T-helper 2 cell (primary cell): Measurements from ENCODE around the gene ZNRF1.

ENCODE experiments used
- DNase-seq, 5 experiments: peaks; one replicate each; pipeline versions ENCODE4 v3.0.0 to v3.0.0-alpha.2; 2012 to 2022

Gene ZNRF1

DNA sequence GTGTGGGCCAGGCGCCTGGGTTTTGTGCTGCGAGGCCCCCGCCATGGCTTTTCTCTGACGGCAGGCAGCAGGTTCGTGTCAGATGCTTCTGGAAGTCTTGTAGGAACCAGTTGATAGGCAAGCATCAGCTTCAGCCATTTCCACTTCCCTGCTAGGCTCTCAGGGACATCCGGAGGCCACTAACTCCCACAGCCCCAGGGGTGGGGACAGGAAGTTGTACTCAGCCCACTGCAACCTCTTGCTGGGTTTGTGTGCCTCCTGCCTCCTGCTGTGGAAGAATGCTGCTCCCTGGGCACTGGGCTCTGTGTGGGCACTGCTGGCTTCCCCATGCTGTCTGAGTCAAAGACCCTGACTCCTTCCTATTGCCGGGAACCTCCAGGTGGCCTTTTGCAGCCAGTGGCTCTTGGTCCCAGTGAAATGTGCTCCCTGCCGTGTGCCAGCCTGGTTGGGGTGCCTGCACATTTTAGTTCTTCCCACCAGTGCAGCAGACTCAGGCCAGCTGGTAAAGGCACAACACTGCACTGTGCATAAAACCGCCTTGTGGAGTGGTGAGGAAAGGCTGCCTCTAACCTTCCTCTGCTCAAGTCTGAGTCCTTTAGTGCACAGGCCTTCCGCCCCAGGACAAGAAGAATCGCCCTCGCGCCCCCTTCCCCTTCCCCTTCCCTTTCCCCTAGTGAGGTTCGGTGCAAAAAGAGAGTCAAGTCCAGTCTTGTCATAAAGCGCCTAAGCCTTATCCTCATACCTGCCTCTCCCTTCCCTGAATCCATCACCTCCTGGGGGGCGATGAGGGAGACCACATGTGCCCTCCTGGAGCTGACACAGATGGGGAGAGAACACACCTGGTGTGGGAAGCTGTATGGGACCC lies 101.1 kb downstream of the ZNRF1 start:
- peak in 2 of 5 experiments; percentile 40 to 80 for DNase-seq

DNA sequence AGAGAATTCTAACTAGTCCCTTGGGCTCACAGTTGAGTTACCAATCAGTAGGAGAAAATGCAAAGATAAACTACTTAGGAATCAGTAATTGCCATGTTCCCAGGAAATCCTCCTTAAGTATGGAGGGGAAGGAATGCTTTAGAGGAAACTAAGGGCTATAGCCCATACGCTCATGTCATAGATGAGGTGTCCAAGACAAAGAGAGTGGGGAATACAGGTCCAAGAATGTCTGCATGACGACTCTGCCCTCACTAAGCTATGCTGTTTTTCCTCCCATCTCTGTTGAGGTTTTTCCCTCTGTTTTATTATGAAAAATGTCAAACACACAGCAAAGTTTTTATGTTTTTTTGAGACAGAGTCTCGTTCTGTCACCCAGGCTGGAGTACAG lies 101.8 kb downstream of the ZNRF1 start:
- no peak for DNase-seq

DNA sequence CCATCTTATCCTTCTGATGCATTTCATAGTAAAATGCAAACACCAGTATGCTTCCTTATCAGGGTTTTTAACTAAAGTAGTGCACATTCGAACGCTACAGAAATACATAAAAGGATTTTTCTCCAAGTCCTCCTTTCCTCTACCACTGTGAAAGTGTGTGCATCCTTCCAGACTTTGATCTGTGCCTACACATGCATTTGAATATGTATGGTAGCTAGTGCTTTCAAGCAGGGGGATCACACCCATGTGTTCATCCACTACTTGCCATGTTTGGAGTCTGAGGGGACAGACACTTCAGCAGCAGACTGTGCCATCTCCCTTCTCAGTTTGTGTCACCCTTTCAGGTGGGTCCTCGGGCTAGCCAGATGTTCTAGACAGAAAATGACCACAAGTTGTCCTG lies 102.8 kb downstream of the ZNRF1 start:
- no peak for DNase-seq

DNA sequence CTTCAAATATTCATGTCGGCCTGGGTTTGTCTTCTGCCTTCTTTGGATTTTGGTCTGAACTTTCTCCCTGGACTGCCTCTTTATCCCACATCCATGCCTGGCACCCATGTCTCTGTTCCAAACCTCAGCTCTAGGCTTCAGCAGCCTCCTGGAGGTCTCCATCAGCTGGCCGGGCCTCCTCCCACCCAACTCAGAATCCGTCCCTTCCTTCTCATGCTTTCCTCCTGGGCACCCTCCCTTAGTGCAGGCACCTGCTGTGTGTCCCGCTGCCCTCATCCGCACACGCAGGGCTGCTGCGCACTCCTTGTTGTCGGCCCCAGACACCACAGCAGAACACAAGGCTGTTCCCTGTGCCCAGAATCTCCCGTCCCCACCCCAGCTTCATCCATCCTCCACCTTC lies 103.8 kb downstream of the ZNRF1 start:
- no peak for DNase-seq

DNA sequence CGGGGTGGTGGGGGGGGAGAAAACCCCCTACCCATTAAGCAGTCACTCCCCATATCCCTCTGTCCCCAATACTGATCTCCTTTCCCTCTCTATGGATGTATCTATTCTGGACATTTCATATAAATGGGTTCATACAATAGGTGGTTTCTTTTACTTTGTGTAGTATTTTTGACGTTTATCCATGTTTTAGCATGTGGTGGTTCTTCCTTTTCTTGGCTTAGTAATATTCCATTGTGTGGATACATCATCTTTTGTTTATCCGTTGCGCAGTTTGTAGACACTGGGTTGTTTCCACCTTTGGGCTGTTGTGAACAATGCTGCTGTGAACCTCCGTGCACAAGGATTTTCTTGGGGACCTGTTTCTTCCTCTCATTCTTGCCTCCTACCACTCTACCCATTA lies 105.2 kb downstream of the ZNRF1 start:
- no peak for DNase-seq

DNA sequence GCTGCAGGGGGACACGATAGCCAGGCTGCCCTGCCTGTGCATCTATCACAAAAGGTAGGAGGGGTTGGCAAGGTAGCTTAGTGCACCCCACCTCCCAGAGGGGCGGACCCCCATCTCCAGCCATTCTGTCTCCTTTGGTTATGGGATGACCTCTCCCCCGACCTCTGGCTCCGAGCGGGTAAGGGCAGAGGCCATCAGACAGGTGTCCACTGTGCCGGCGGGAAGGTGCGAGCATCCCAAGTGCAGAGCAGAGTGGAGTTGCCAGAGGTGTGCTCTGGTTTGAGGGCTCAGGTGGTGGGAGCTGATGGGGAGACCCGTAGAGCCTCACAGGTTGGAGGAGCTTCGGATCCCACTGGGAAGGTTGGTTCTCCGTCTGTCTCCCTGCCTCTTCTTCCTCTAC lies 106.0 kb downstream of the ZNRF1 start:
- no peak for DNase-seq

DNA sequence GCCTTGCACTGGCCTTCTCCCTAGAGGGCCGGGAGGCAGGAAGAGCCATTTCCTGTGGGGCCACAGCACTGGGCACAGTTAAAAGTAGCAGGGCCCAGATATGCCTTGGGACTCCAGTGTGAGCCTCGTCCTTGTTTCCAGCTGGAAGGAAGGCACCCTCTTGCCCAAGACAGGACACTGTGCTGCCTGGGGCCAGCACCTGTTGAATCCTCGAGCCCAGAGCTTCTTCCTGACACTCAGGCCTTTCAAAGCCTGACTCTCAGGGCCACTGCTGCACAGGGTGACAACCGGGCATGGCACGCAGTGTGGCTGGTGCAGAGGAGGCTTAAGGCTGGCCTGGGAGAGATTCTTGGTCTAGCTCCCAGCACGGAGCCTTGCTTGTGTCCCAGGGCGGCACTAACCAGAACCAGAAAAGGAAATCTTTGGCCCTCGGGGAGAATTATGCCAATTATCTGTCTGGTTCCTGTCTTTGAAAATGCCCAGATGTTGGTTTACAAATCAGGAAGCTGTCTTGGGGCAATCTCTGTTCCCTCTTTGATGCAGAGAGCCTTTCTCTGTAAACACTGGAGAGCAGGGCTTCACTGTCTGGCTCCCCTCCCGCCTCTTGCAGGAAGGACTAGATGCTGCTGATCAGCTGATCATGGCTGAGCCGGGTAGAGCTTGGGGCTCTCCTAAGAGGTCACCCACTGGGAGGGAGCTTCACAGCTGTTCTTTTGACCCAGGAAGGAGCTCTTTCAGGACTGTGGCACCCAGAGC lies 106.7 kb downstream of the ZNRF1 start:
- DNase-seq: no peak

DNA sequence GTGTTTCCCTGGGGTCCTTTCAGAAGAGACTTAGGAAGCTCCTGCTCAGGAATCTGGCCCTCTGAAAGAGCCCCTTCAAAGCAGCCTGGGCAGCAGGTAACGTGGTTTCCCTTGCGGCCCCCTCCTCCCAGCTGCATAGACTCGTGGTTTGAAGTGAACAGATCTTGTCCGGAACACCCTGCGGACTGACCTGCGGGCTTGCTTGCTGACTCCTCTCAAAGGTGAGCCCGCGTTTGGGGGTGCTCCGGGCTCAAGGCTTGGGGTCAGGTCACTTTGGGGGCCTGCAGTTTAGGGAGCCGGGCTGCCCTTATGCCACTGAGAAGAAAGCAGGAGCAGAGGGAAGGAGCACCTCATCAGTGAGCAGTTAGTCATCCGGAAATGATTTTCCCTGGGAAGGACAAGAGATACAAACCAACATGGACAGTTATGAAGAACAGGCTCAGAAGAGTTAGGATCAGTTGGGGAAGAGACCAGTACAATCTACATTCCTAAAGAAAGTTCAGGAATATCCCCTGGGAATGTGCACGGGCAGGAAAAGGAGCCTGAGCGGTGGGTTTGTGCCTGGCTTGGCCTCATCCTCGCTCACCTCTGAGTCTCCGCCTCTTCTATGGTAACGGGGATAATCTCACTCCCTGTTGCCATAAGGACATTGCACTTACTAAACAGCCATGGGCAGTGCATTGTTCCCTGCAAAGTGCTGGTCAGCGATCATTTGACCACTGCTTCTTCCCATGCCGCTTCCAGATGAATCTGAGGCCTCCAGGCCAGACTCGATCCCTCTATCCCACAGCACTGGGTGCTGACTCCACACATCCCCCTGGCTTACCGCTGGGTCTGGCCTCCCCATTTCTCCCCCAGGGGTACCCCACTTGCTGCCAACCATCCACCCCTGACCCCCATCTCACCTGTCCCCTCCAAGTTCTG lies 107.8 kb downstream of the ZNRF1 start:
- DNase-seq: no peak

DNA sequence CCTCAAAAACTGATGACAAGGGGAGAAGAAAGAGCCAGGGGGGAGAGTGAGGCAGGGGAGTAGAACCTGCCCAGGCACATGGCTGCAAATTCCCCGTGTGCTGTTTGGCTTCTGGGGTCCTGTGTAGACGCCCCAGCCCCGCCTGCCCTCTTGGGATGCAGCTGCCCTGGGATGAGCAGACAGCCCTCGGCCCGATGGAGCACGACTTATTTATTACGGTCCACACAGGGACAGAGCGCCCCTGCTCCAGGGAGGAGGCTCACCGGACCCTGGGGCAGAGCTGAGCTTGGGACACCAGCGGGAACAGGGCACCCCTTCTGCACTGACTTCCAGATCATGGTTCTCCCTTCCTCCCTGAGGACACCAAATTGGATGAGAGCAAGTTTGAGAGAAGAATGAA lies 108.7 kb downstream of the ZNRF1 start:
- no peak for DNase-seq

DNA sequence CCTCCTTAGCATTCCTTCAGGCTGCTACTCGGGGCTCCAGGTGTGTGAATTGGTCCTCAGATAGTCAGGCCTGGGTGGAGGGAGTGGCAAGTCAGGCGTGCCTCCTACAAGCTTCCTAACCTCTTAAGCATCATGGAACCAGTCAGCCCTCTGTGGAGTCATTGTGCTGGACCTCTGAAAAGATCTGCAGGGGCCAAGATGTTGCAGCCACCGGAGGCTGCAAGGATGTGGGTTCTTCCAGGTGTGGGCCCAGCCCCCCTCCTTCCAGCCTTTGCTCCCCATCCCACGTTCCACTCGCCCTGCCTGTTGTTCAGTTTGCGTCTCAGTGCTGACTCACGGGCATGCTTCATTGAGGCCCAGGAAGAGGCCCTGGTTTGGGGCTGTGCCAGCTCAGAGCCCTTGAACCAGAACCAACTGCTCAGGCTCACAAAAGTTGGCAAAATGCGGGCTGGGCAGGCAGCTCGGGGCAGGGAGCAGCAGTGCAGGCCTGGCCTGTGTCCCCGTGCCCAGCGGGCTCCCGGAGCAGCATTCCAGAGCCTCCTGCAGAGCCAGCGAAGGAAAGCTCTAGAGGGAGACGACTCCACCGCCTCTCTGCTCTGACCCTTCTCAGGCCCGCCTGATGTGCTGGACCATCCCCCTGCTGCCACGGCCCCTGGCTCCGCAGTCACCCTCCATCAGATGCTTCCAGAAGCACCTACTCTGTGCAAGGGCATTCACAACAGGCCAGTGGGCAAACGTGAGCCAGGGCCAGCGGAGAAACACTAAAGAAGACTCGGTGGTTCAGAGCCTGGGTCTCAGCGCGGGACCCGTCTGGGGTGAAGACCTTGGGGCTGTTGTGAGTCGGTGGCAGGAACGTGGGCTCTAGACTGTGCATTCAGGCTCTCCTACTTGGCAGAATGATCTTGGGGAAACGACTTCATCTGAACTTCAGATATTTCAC lies 110.2 kb downstream of the ZNRF1 start:
- peak in 4 of 5 experiments; percentile 37 to 84 (median 60) for DNase-seq

DNA sequence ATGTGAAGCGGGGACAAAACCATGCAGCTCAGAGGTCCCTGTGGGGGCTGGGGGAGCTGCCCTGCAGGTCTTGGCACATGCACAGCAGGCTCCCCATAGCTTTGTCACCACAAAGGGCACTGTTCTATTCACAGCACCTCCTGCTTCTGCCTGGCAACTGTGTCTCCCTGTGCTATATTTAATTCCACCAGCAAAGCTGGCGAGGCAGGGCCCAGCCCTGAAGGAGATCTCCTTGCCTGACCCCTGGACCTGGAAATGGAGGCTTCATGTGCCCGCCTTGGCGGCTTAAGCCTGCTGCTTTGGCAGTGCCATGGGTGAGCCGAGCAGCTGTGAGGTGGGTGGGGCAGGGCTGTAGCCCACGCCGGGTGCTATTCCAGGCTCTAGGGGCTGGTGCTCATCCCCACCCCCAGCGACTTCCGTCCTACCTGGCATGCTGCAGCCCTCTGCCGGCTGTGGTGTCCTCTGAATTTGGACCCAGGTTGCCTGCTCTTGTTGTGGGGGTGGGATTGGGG lies 111.0 kb downstream of the ZNRF1 start:
- peak in 1 of 5 experiments; percentile 61 for DNase-seq

DNA sequence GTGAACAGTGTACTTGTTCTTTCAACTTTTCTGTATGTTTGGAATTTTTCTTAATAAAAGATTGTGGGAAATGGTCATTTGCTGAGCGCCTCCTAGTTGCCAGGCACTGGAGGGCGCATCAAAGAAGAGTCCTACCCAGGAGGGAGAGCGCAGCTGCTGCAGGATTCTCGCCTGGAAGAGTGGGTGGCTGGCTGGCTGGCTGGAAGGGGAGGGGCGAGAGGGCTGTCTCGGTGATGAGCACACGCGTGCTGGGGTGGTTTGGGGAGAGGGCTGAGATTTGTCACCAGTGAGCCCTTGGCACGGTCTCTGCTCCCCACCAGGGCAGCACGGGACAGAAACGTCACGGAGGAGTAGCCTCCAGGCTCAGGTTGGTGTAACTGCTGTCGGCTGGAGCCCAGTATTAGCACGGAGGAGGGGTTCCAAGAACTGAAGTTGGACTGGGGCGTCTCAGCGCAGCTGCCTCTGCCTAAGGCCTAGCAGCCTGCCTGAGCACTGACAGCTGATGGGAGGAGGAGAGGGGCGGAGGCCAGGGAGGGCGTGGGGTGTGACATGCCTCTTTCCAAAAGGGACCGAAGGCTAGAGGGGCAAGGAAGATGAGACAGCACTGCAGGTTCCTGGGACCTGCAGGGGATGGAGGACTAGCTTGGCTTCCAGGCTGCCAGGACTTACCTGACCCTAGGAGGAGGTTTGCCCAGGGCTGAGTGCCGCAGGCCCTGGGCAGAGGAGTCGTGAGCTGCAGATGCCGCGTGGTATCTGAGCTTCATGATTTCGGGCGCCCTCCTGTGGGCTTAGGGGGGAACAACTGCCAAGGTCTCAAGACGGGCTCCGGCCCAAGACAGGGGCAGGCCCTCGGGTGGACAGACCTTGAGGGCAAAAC lies 112.1 kb downstream of the ZNRF1 start:
- DNase-seq: peak; percentile 56 to 84 (median 69)

DNA sequence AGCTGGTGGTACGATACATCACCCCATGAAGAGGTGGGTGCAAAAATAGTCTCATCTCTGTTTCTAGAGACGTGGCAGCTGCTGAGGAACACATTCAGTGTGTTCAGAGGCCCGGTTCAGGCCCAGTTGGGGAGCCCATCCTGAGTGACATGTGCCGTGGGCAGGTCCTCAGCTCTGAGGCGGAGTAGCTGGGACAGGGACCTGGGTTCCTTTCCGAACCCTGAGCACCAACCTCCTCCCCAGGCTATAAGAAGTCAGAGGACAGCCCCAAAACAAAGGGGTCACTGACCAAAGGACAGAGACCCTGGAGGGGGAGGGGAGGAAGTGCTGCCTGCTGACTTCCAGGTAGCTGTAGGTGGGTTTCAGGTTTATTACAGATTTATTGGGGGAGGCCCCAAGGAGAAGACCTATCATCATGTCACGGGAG lies 112.7 kb downstream of the ZNRF1 start:
- DNase-seq: no peak

DNA sequence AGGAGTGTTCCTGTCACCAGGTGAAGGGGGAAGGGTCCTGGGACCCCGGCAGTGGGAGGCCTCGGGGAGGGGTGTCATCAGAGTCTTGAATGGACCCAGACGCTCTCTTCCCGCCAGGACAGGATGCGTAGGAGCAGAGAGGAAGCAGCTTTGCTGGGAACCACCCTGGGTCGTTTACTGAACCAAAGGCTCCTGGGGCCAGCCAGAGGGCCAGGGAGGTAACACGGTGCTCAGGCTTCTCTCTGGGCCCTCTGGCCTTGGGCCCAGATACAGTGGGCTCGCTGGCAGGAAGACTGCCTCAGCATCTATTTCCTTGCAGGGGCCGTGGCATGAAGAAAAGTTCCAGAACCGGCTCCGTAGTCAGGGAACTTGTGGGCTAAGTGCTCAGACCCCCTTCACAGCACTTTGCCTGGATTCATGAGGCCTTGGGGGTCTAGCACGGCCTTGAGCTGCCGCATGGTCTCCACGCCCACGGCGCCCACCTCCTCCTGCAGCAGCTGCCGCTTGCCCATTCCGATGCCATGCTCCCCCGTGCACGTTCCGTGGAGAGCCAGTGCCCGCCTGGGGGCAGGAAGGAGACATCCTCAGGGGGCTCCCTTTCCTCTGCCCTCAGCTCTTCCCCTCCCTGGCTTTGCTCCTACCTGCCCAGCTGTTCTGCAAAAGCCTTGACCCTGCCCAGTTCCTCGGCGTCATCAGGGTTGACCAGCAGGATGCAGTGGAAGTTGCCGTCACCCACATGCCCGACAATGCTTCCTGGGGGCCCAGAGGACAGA lies 113.3 kb downstream of the ZNRF1 start:
- no peak for DNase-seq

DNA sequence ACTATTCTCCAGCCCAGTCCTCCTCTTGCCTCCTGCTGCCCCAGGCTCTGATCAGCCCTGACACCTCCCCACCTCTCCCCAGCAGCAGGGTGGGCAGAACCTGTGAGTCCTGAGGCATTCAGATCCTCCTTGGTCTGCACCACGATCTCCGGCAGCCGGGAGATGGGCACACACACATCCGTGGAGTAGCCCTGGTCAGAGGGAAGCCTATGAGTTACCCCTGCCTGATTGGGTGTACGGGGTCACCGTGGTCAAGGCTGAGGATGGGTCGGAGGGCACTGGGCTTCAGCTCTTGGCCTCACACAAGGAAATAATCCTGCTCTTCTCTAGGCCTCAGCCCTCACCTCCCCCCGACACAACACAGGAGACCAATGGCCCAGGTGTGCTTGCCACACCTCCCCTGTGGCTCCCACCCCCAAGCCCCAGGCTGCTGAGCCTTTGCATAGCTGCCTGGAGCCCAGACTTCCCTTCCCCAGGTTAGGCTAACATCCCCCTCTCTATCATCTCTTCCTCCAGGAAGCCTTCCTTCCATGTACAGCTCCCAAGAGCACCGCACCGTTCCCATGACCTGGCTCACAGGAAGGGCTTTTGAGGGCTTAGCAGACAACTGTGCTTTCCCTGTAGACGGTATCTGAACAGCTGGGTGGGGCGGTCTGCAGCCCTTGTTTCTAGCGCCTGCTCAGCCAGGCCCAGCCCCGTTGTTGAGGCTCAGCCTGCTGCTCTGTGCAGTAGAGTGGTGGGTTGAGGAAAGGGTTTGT lies 114.1 kb downstream of the ZNRF1 start:
- DNase-seq: no peak

DNA sequence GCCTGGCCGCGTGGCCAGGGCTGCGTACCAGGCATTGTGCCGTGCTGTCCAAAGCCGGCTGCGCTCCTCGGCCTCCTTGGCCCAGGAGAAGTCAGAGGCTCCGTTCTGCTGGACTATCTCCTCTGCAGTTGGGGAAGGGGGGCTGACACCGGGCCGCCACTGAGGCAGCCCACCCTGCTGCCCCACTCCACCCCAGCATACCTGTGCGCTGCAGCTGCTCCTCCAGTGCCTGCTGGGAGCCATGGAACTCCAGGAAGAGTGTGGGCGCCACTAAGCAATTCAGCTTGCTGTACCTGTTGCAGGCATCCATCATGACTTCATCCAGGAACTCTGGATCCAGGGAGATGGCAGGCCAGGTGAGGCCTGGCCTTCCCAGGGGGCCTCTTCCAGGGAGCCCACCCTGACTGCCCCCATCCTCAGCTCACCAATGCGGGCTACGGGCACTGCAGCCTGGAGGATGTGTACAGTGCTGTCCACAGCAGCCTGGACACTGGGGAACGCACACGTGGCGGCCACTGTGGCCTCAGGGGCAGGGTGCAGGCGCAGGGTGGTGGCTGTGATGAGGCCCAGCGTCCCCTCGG lies 114.8 kb downstream of the ZNRF1 start:
- DNase-seq: no peak

DNA sequence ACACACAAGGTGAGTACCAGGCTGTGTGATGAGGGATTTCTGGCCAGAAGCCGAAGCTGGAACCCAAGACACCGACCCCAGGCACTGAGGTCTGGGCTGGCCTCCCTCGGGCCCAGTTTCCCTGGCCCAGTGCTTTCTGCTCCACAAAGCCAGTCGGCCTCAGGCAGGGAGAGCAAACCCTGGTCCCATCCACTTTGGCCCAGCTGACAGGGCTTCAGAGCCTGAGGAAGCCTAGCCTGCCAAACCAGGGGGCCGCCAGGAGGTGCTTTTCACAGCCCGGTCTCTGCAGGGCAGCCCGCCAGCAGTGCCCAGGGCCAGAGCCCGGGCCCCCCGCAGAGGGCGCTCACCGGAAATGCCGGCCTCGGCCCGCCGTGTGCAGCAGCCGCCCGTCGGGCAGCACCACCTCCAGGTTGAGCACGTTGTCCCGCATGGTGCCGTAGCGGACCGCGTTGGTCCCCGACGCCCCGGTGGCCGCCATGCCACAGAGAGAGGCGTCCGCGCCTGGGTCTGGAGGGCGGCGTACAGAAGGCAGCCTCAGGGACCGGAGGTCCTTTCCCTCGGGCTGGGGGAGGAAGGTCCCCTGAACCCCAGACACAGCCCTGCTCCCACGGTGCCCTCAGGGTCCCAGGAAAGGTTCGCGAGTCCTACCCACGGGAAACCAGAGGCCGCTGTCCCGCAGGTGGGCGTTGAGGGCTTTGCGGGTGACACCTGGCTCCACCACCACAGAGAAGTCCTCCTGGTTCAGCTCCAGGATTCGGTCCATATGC lies 115.5 kb downstream of the ZNRF1 start:
- no peak for DNase-seq
